Left kidney (tissue), 2 donors: ENCODE measurements around the gene BCL10. TPM values are rescaled to one million over a fixed set of nuclear protein-coding genes. Genes with fewer than 3 reads are reported as not detected.

Source experiments
- DNase-seq: peaks from one replicate; pipeline ENCODE4 v3.0.0-alpha.2; 2013
- polyA plus RNA-seq: library from polyadenylated mRNA; unstranded; fragments of 120-200 nt; gene quantifications from one replicate; pipeline ENCODE4 v1.2.1, GENCODE V29; 2013; ENCODE audit not compliant: insufficient read length

BCL10 gene
- polyA plus RNA-seq, 1 donor: 24.2 TPM

DNA sequence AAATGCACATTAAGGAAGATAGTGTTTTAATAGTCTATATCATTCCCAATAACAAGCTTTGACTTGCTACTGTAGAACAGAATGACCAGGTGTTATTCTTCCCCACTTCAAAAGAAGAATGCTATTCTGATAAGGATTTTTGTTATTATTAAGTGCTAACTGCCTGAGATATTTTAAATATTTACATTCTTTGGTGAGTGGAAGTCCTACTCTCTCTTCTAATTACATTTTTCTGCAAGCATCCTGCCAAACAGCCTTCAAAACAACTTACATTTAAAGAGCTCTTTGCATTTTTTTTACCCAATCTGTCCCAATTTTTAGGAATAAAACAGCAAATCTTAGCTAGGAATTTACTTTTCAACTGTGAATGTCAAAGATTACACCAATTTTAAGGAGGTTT, 52.1 kb downstream of the BCL10 start:
- no peak for DNase-seq

- no peak for DNase-seq
Measured at GRCh38 chr1:85223334-85223733, 53.1 kb downstream of the BCL10 start.

DNA sequence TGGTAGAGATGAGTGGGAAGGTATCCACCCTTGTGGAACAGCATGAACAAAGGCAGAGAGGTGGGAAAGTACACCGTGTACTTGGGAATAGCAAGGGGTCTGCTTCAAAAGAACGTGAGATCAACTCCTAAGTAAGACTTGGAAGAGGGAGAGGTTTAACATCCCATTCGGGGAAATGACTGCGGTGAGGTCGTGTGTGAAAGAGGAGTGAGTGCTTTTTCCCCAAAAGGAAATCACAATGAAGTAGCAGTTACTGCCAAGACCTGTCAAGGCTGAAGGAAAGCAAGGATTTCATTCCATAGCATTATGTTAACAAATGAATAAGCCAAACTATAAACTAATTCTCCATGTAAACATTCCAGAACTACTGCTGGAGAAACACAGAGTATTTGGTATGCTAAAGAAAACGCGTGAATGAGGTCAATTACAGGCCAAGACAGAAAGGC, 55.7 kb downstream of the BCL10 start:
- no peak for DNase-seq

GRCh38 chr1:85219853-85220610, 56.4 kb downstream of the BCL10 start:
- no peak for DNase-seq

DNA sequence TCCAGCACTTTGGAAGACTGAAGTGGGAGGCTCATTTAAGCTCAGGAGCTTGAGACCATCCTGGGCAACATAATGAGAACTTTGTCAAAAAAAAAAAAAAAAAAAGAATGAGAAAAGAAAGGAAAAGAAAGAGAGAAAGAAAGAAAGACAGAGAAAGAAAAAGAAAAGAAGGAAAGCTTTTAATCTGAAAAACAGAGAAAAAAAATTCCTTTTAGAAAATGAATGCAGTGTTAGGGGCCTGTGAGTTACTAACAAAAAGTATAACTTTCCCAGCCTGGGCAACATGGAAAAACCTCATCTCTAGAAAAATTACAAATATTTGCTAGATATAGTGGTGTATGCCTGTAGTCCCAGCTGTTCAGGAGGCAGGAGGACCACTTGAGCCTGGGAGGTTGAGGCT, 59.7 kb downstream of the BCL10 start:
- DNase-seq: no peak

Other genes with a start within 250 kb of the BCL10 start
- 23.1 TPM for gene MCOLN3, start 228.1 kb downstream of the BCL10 start, polyA plus RNA-seq
- 12.9 TPM for gene SYDE2, start 75.6 kb downstream of the BCL10 start, polyA plus RNA-seq
- gene C1orf52, start 17.0 kb downstream of the BCL10 start, polyA plus RNA-seq: 43.1 TPM
- gene DDAH1, start 188.5 kb upstream of the BCL10 start, polyA plus RNA-seq: 127 TPM